NCI-H82 treated with DMSO at 0.1 percent for 48 hours (cell line): Measurements from ENCODE around the gene FBXO2.

Source experiments
- DNase-seq: peaks from one replicate; lab custom pipeline; 2025; ENCODE audit not compliant: unreplicated experiment; lab: John Stamatoyannopoulos, UW

FBXO2 gene

GRCh38 chr1:11598461-11598860, 55.8 kb downstream of the FBXO2 start:
- no peak for DNase-seq
